A673 (cell line): Measurements from ENCODE around the gene CPT1C. TPM values are rescaled to one million over a fixed set of nuclear protein-coding genes. Genes with fewer than 3 reads are reported as not detected.

Experiments used
- BruUV-seq: library from RNA; stranded (reverse); fragments of 400-500 nt; replicated peaks from 2 replicates; lab custom pipeline; 2021; lab: Mats Ljungman, UMichigan
- CTCF ChIA-PET: fragments of 300-600 bp; sonication (Branson Sonifier 250); formaldehyde crosslinking; loops from one replicate; lab custom pipeline; 2022; ENCODE audit warnings: antibody characterized with exemption; lab: Charles Lee
- POLR2A ChIA-PET: fragments of 300-600 bp; sonication (Branson Sonifier 250); formaldehyde crosslinking; loops from one replicate; lab custom pipeline; 2022; ENCODE audit warnings: antibody characterized with exemption; ENCODE audit not compliant: low non-redundant PET; lab: Charles Lee
- DNase-seq: peaks from one replicate; pipeline ENCODE4 v3.0.0-alpha.2; 2015; ENCODE audit warnings: low spot score
- H3K27ac ChIP-seq: fragments of 200-600 bp; sonication (generic); 2 replicates; pipeline ENCODE4 v1.5.1; 2016; ENCODE audit warnings: mixed run types, low read depth, mild to moderate bottlenecking, mixed read lengths, antibody characterized with exemption, low read length; ENCODE audit not compliant: poor library complexity, severe bottlenecking
- H3K27me3 ChIP-seq: fragments of 200-600 bp; sonication (generic); replicated peaks from 2 replicates; pipeline ENCODE4 v1.6.1; 2017; ENCODE audit warnings: mixed run types, low read depth, mild to moderate bottlenecking, mixed read lengths, antibody characterized with exemption, low read length; ENCODE audit not compliant: insufficient read depth, poor library complexity
- H3K36me3 ChIP-seq: fragments of 200-600 bp; sonication (generic); 2 replicates; pipeline ENCODE4 v1.6.1; 2016; ENCODE audit warnings: mixed run types, mild to moderate bottlenecking, mixed read lengths, antibody characterized with exemption, low read length; ENCODE audit not compliant: insufficient read depth, poor library complexity, severe bottlenecking
- H3K4me1 ChIP-seq: fragments of 200-600 bp; sonication (generic); 2 replicates; pipeline ENCODE4 v1.6.1; 2017; ENCODE audit warnings: mixed run types, mild to moderate bottlenecking, mixed read lengths, antibody characterized with exemption, low read length; ENCODE audit not compliant: insufficient read depth, poor library complexity, severe bottlenecking
- H3K4me3 ChIP-seq: fragments of 200-600 bp; sonication (generic); 2 replicates; pipeline ENCODE4 v1.5.1; 2016; ENCODE audit warnings: low read depth, mixed run types, mild to moderate bottlenecking, mixed read lengths, low read length; ENCODE audit not compliant: poor library complexity, severe bottlenecking
- H3K9me3 ChIP-seq: fragments of 200-600 bp; sonication (generic); 2 replicates; pipeline ENCODE4 v1.6.1; 2016; ENCODE audit warnings: mixed run types, low read depth, mild to moderate bottlenecking, mixed read lengths, antibody characterized with exemption, low read length; ENCODE audit not compliant: poor library complexity, severe bottlenecking
- EZH2 ChIP-seq: fragments of 200-600 bp; sonication (generic); IDR thresholded peaks from 2 replicates; pipeline ENCODE4 v1.6.1; 2017; ENCODE audit warnings: borderline replicate concordance, low read depth, mild to moderate bottlenecking, mixed read lengths, antibody characterized with exemption, low read length; ENCODE audit not compliant: poor library complexity, severe bottlenecking
- intact Hi-C: fragments of 100-400 bp; cut with micrococcal nuclease; formaldehyde crosslinking; loops from one replicate; pipeline ENCODE4 v1.10.0; 2022; ENCODE audit not compliant: unreplicated experiment
- total RNA-seq: library from RNA; stranded (reverse); gene quantifications from 2 replicates; pipeline ENCODE4 v1.2.3, GENCODE V29; 2021
- TF ChIP-seq, protein P1 (sequence below): fragments of 300-800, 200-600 bp; sonication (generic); conservative IDR thresholded peaks from 2 replicates; pipeline ENCODE4 v1.5.1; 2017; ENCODE audit warnings: low read depth, mild to moderate bottlenecking, antibody characterized with exemption, low read length, moderate library complexity, mixed read lengths

The CPT1C gene
- total RNA-seq, 1 experiment from 2014 or later: 23.3 TPM

GRCh38 chr19:49738268-49738667, 47.4 kb downstream of the CPT1C start:
- Histone ChIP-seq H3K36me3 (no peaks in the 10 kb centered on the region), H3K27me3 (no peaks in the 10 kb centered on the region), H3K4me1 (no peaks in the 10 kb centered on the region), H3K27ac (no peak overlapping the region), H3K9me3 (no peaks in the 10 kb centered on the region), H3K4me3 (no peak overlapping the region)
- BruUV-seq: no TSS peak
- no peak for DNase-seq
- POLR2A ChIA-PET: no interaction called here
- intact Hi-C loops: no loop called here
- no peak for TF ChIP-seq EZH2
- TF ChIP-seq, protein P1, sequence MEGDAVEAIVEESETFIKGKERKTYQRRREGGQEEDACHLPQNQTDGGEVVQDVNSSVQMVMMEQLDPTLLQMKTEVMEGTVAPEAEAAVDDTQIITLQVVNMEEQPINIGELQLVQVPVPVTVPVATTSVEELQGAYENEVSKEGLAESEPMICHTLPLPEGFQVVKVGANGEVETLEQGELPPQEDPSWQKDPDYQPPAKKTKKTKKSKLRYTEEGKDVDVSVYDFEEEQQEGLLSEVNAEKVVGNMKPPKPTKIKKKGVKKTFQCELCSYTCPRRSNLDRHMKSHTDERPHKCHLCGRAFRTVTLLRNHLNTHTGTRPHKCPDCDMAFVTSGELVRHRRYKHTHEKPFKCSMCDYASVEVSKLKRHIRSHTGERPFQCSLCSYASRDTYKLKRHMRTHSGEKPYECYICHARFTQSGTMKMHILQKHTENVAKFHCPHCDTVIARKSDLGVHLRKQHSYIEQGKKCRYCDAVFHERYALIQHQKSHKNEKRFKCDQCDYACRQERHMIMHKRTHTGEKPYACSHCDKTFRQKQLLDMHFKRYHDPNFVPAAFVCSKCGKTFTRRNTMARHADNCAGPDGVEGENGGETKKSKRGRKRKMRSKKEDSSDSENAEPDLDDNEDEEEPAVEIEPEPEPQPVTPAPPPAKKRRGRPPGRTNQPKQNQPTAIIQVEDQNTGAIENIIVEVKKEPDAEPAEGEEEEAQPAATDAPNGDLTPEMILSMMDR: no peak
- CTCF ChIA-PET: no interaction called here

GRCh38 chr19:49739098-49739497, 48.2 kb downstream of the CPT1C start:
- Histone ChIP-seq H3K4me3 (no peak overlapping the region), H3K27ac (no peak overlapping the region), H3K9me3 (no peaks in the 10 kb centered on the region), H3K36me3 (no peaks in the 10 kb centered on the region), H3K27me3 (no peaks in the 10 kb centered on the region), H3K4me1 (no peaks in the 10 kb centered on the region)
- intact Hi-C loops: no loop called here
- POLR2A ChIA-PET: no interaction called here
- no peak for DNase-seq
- TF ChIP-seq EZH2: no peak
- TF ChIP-seq, protein P1: no peak
- CTCF ChIA-PET: no interaction called here
- BruUV-seq: no TSS peak

DNA sequence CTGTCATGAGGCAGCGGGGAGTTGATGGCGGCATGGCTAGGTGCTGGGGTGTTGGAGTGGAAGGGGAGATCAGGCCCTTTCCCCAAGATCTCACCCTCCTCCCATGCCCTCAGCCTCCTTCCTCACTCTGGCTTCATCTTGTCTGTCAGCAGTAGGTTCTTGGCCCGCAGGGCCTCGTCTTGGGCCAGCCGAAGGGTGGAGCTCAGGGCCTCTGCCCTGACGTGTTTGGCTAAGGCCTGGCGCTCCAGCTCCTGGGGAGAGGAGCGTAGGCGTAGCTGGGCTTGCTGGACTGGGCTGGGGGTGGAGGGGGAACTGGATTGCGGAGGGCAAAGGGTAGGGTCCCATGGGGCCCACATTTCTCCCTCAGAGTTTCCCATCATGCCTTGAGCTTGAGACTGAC, 49.0 kb downstream of the CPT1C start:
- Histone ChIP-seq H3K36me3 (no peaks in the 10 kb centered on the region), H3K27ac (no peak overlapping the region), H3K4me1 (no peaks in the 10 kb centered on the region), H3K9me3 (no peaks in the 10 kb centered on the region), H3K27me3 (no peaks in the 10 kb centered on the region), H3K4me3 (no peak overlapping the region)
- TF ChIP-seq EZH2: no peak
- TF ChIP-seq, protein P1: no peak
- intact Hi-C loops: no loop called here
- CTCF ChIA-PET: no interaction called here
- POLR2A ChIA-PET: no interaction called here
- BruUV-seq: no TSS peak
- no peak for DNase-seq
